DOHH2 (cell line): ENCODE measurements around the gene DHX38.
"Not testable (repeated sequence)": the region's sequence is repeated elsewhere in the genome, so short reads cannot be mapped to it uniquely, and the experiment has no call there.

Experiments
- H3F3A ChIP-seq: fragments of 200-600 bp; sonication (generic), shearing (Covaris generic); 2 replicates; pipeline ENCODE4 v1.6.0; 2016; ENCODE audit warnings: antibody characterized with exemption, mild to moderate bottlenecking; ENCODE audit not compliant: control insufficient read depth, insufficient read depth
- H3K27ac ChIP-seq: fragments of 200-600 bp; sonication (generic); 2 replicates; pipeline ENCODE4 v1.5.1; 2014; ENCODE audit warnings: low read depth, mild to moderate bottlenecking, low read length, moderate library complexity
- H3K27me3 ChIP-seq: fragments of 200-600 bp; sonication (generic); 2 replicates; pipeline ENCODE4 v1.6.1; 2014; ENCODE audit warnings: mild to moderate bottlenecking, low read length, mixed read lengths; ENCODE audit not compliant: control insufficient read depth
- H3K36me3 ChIP-seq: fragments of 200-600 bp; sonication (generic); 2 replicates; pipeline ENCODE4 v1.6.1; 2014; ENCODE audit warnings: mild to moderate bottlenecking, low read length, moderate library complexity, mixed read lengths; ENCODE audit not compliant: control insufficient read depth
- H3K4me1 ChIP-seq: fragments of 200-600 bp; sonication (generic); 2 replicates; pipeline ENCODE4 v1.6.1; 2014; ENCODE audit warnings: mild to moderate bottlenecking, low read length, mixed read lengths; ENCODE audit not compliant: control insufficient read depth
- H3K4me2 ChIP-seq: fragments of 200-600 bp; sonication (generic); 2 replicates; pipeline ENCODE4 v1.6.0; 2014; ENCODE audit warnings: mild to moderate bottlenecking, low read length, moderate library complexity
- H3K4me3 ChIP-seq: fragments of 200-600 bp; sonication (generic); 2 replicates; pipeline ENCODE4 v1.5.1; 2014; ENCODE audit warnings: mild to moderate bottlenecking, low read length, mixed read lengths
- H3K79me2 ChIP-seq: fragments of 200-600 bp; sonication (generic); 2 replicates; pipeline ENCODE4 v1.6.1; 2014; ENCODE audit warnings: mild to moderate bottlenecking, low read length, mixed read lengths; ENCODE audit not compliant: control insufficient read depth
- H3K9me2 ChIP-seq: fragments of 200-600 bp; sonication (generic); replicated peaks from 2 replicates; pipeline ENCODE4 v1.6.1; 2014; ENCODE audit warnings: mild to moderate bottlenecking, low read length, mixed read lengths; ENCODE audit not compliant: control insufficient read depth
- H3K9me3 ChIP-seq: fragments of 200-600 bp; sonication (generic); 2 replicates; pipeline ENCODE4 v1.6.1; 2014; ENCODE audit warnings: antibody characterized with exemption, low read length, mixed read lengths; ENCODE audit not compliant: control insufficient read depth, insufficient read depth
- H4K20me1 ChIP-seq: fragments of 200-600 bp; sonication (generic); 2 replicates; pipeline ENCODE4 v1.6.0; 2014; ENCODE audit warnings: low read depth, mild to moderate bottlenecking, antibody characterized with exemption, low read length, moderate library complexity; ENCODE audit not compliant: control insufficient read depth, insufficient read depth
- CTCF ChIP-seq: fragments of 200-600 bp; sonication (generic); IDR thresholded peaks from one replicate; pipeline ENCODE4 v1.5.1; 2014; ENCODE audit warnings: antibody characterized with exemption, mild to moderate bottlenecking, low read depth, low read length; ENCODE audit not compliant: poor library complexity, severe bottlenecking
- EZH2phosphoT487 ChIP-seq: fragments of 200-600 bp; sonication (generic); IDR thresholded peaks from 2 replicates; pipeline ENCODE4 v1.6.1; 2017; ENCODE audit warnings: borderline replicate concordance, mild to moderate bottlenecking, antibody characterized with exemption, low read length, moderate library complexity, mixed read lengths

Gene DHX38

GRCh38 chr16:72068930-72069329, 24.7 kb upstream of the DHX38 start:
- no peaks in the 10 kb centered on the region for H3K27me3 ChIP-seq
- H3K4me1 ChIP-seq: no peaks in the 10 kb centered on the region
- H3K9me3 ChIP-seq: no peaks in the 10 kb centered on the region
- no peaks in the 10 kb centered on the region for H3K9me2 ChIP-seq
- no peak overlapping the region for H3K27ac ChIP-seq
- no peaks in the 10 kb centered on the region for H4K20me1 ChIP-seq
- H3K4me2 ChIP-seq: no peak overlapping the region
- TF ChIP-seq EZH2phosphoT487 (no peak), CTCF (no peak)
- no peaks in the 10 kb centered on the region for H3K36me3 ChIP-seq
- no peaks in the 10 kb centered on the region for H3K79me2 ChIP-seq
- no peaks in the 10 kb centered on the region for H3F3A ChIP-seq
- H3K4me3 ChIP-seq: no peak overlapping the region

- TF ChIP-seq EZH2phosphoT487 (no peak), CTCF (no peak)
- Histone ChIP-seq H3K4me1 (no peaks in the 10 kb centered on the region), H3K36me3 (no peaks in the 10 kb centered on the region), H3K27ac (no peak overlapping the region), H4K20me1 (no peaks in the 10 kb centered on the region), H3K9me3 (no peaks in the 10 kb centered on the region), H3K9me2 (no peaks in the 10 kb centered on the region), H3K79me2 (no peaks in the 10 kb centered on the region), H3K4me3 (no peak overlapping the region), H3K27me3 (no peaks in the 10 kb centered on the region), H3K4me2 (no peak overlapping the region), H3F3A (no peaks in the 10 kb centered on the region)
Measured at GRCh38 chr16:72072514-72073342, 20.9 kb upstream of the DHX38 start.

- Histone ChIP-seq H3K9me2 (no peaks in the 10 kb centered on the region), H3K4me2 (no peak overlapping the region), H3F3A (no peaks in the 10 kb centered on the region), H4K20me1 (no peaks in the 10 kb centered on the region), H3K27me3 (no peaks in the 10 kb centered on the region), H3K4me1 (no peaks in the 10 kb centered on the region), H3K27ac (no peak overlapping the region), H3K79me2 (no peaks in the 10 kb centered on the region), H3K9me3 (no peaks in the 10 kb centered on the region), H3K36me3 (no peaks in the 10 kb centered on the region), H3K4me3 (no peak overlapping the region)
- no peak for TF ChIP-seq EZH2phosphoT487
- TF ChIP-seq CTCF: no peak
Measured at GRCh38 chr16:72073560-72074230, 20.0 kb upstream of the DHX38 start.

- not testable (repeated sequence) for H3K27me3 ChIP-seq, H3K36me3 ChIP-seq, H3K4me1 ChIP-seq, H3K4me3 ChIP-seq, H3F3A ChIP-seq, H3K27ac ChIP-seq, H3K9me3 ChIP-seq, H4K20me1 ChIP-seq, H3K4me2 ChIP-seq, H3K9me2 ChIP-seq, H3K79me2 ChIP-seq
Measured at GRCh38 chr16:72075067-72075466, 18.6 kb upstream of the DHX38 start.

DNA sequence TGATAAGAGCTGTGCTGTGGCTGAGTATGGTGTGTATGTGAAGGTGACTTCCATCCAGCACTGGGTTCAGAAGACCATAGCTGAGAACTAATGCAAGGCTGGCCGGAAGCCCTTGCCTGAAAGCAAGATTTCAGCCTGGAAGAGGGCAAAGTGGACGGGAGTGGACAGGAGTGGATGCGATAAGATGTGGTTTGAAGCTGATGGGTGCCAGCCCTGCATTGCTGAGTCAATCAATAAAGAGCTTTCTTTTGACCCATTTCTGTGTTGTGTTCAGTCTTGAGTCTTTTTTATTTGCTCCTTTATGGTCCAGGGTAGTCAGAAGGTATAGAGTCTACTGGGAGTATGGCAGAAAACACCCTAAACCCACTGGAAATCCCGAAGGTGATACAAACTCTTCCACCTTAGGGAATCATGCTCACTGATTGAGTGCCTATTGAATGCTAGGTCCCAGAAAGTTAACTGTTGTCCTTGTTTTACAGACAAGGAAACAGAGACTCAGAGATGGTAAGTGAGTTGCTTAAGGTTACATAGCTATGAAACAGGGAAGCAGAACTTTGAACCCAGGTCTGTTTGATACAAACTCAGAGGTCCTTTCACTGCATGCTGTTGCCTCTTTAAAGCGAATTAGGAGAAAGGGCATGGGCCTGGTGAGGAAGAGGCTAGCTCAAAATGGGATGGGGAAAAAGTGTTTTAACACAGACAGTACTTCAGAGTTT, 16.5 kb upstream of the DHX38 start:
- H3K4me2 ChIP-seq, H3K36me3 ChIP-seq, H3K9me3 ChIP-seq, H3K27me3 ChIP-seq, H3K9me2 ChIP-seq, H3K27ac ChIP-seq, H4K20me1 ChIP-seq, H3F3A ChIP-seq, H3K79me2 ChIP-seq, H3K4me1 ChIP-seq, H3K4me3 ChIP-seq: not testable (repeated sequence)
